H1 (cell line): ENCODE data around the gene GRB7. TPM values are rescaled to one million over a fixed set of nuclear protein-coding genes. Genes with fewer than 3 reads are reported as not detected.

ENCODE experiments used
- CTCF ChIA-PET: fragments of 300-600 bp; sonication (Branson Sonifier 250); formaldehyde crosslinking; loops from one replicate; lab custom pipeline; 2021; ENCODE audit not compliant: partially characterized antibody; lab: Charles Lee
- POLR2A ChIA-PET: fragments of 300-600 bp; sonication (Branson Sonifier 250); formaldehyde crosslinking; loops from one replicate; lab custom pipeline; 2021; ENCODE audit warnings: inconsistent platforms; ENCODE audit not compliant: partially characterized antibody; lab: Charles Lee
- DNase-seq, 2 experiments: peaks; one replicate each; pipeline versions ENCODE4 v3.0.0 to v3.0.0-alpha.2; 2010 to 2022; ENCODE audit warnings: low spot score in 2 of 2, low read depth in 1 of 2, mixed read lengths in 1 of 2
- FAIRE-seq: peaks from 2 replicates; lab custom pipeline; 2011; peaks lifted over from hg19 to GRCh38; lab: Jason Lieb, UNC
- H2AFZ ChIP-seq: 2 replicates; pipeline ENCODE4 v1.8.1; 2012; ENCODE audit warnings: low read length, inconsistent platforms
- H2AK5ac ChIP-seq: 2 replicates; pipeline ENCODE4 v1.6.1; 2013; ENCODE audit warnings: low read depth, low read length
- H2BK120ac ChIP-seq: replicated peaks from 2 replicates; pipeline ENCODE3; 2013; ENCODE audit warnings: low read depth, low read length, inconsistent platforms
- H2BK12ac ChIP-seq: 2 replicates; pipeline ENCODE4 v1.6.1; 2013; ENCODE audit warnings: low read depth, low read length
- H2BK15ac ChIP-seq: 2 replicates; pipeline ENCODE4 v1.6.1; 2013; ENCODE audit warnings: low read length
- H2BK20ac ChIP-seq: 2 replicates; pipeline ENCODE4 v1.6.1; 2013; ENCODE audit warnings: low read length
- H2BK5ac ChIP-seq: 2 replicates; pipeline ENCODE4 v1.6.1; 2013; ENCODE audit warnings: low read depth, low read length
- H3K14ac ChIP-seq: 2 replicates; pipeline ENCODE4 v1.6.1; 2013; ENCODE audit warnings: inconsistent platforms; ENCODE audit not compliant: insufficient read length
- H3K18ac ChIP-seq: 2 replicates; pipeline ENCODE4 v1.6.1; 2013; ENCODE audit warnings: low read length; ENCODE audit errors: extremely low read depth
- H3K23ac ChIP-seq: 2 replicates; pipeline ENCODE4 v1.6.1; 2013; ENCODE audit warnings: inconsistent platforms; ENCODE audit not compliant: insufficient read length
- H3K23me2 ChIP-seq: 2 replicates; pipeline ENCODE4 v1.6.1; 2013; ENCODE audit warnings: low read depth, low read length
- H3K27ac ChIP-seq: 2 replicates; pipeline ENCODE4 v1.6.1; 2011; ENCODE audit warnings: low read depth, low read length, inconsistent platforms
- H3K27me3 ChIP-seq, 4 experiments: replicated peaks in 1 of 4; 1 replicate in 1 of 4; 2 replicates in 3 of 4; pipeline versions ENCODE4 v1.6.1 to v1.8.1; 2011 to 2013; ENCODE audit warnings: low read length in 3 of 4, mild to moderate bottlenecking in 3 of 4, inconsistent platforms in 2 of 4, mixed read lengths in 2 of 4, moderate library complexity in 1 of 4; ENCODE audit not compliant: control insufficient read depth in 3 of 4, insufficient read depth in 3 of 4; ENCODE audit errors: extremely low read depth in 1 of 4
- H3K36me3 ChIP-seq, 4 experiments: 2 replicates each; pipeline versions ENCODE4 v1.6.1 to v1.8.1; 2011 to 2013; ENCODE audit warnings: mild to moderate bottlenecking in 4 of 4, low read length in 3 of 4, moderate library complexity in 2 of 4, control low read depth in 1 of 4, inconsistent platforms in 1 of 4; ENCODE audit not compliant: insufficient read depth in 4 of 4, control insufficient read depth in 2 of 4
- H3K4ac ChIP-seq: replicated peaks from 2 replicates; pipeline ENCODE3; 2013; ENCODE audit warnings: low read length, low read depth, mixed read lengths, inconsistent platforms; ENCODE audit not compliant: insufficient read length
- H3K4me1 ChIP-seq, 4 experiments: replicated peaks in 1 of 4; 1 replicate in 1 of 4; 2 replicates in 3 of 4; pipeline versions ENCODE4 v1.6.1 to v1.8.1; 2011 to 2013; ENCODE audit warnings: low read length in 3 of 4, inconsistent platforms in 2 of 4, mixed read lengths in 1 of 4; ENCODE audit not compliant: insufficient read depth in 4 of 4, control insufficient read depth in 3 of 4
- H3K4me2 ChIP-seq, 2 experiments: 2 replicates each; pipeline versions ENCODE4 v1.6.1 to v1.8.1; 2011 to 2013; ENCODE audit warnings: low read depth in 2 of 2, low read length in 2 of 2, control low read depth in 1 of 2, inconsistent platforms in 1 of 2, mild to moderate bottlenecking in 1 of 2; ENCODE audit not compliant: insufficient read depth in 1 of 2
- H3K4me3 ChIP-seq, 4 experiments: fragments of 200-600, 300-600 bp in 1 of 4; sonication (generic), shearing (Covaris generic), sonication (Bioruptor Twin) in 1 of 4; 2 replicates each; pipeline versions ENCODE4 v1.5.1 to v1.8.1; 2011 to 2016; ENCODE audit warnings: low read length in 4 of 4, low read depth in 3 of 4, control low read depth in 2 of 4, inconsistent platforms in 2 of 4, mild to moderate bottlenecking in 2 of 4, mixed read lengths in 1 of 4, moderate library complexity in 1 of 4; ENCODE audit not compliant: insufficient read depth in 2 of 4; ENCODE audit errors: extremely low read depth in 1 of 4
- H3K56ac ChIP-seq: replicated peaks from 2 replicates; pipeline ENCODE3; 2013; ENCODE audit warnings: low read depth, mild to moderate bottlenecking, mixed read lengths, low read length, inconsistent platforms; ENCODE audit not compliant: insufficient read length
- H3K79me1 ChIP-seq: 2 replicates; pipeline ENCODE4 v1.6.1; 2013; ENCODE audit warnings: low read depth, low read length, control low read depth
- H3K79me2 ChIP-seq, 2 experiments: 2 replicates each; pipeline versions ENCODE4 v1.6.1 to v1.8.1; 2012 to 2013; ENCODE audit warnings: low read length in 2 of 2, mild to moderate bottlenecking in 2 of 2, inconsistent platforms in 1 of 2; ENCODE audit not compliant: insufficient read depth in 2 of 2, control insufficient read depth in 1 of 2
- H3K9ac ChIP-seq, 4 experiments: replicated peaks in 1 of 4; 1 replicate in 1 of 4; 2 replicates in 3 of 4; pipeline versions ENCODE4 v1.6.1 to v1.8.1; 2011 to 2013; ENCODE audit warnings: low read depth in 3 of 4, low read length in 3 of 4, control low read depth in 2 of 4, mild to moderate bottlenecking in 2 of 4, moderate library complexity in 2 of 4, inconsistent platforms in 1 of 4; ENCODE audit errors: extremely low read depth in 1 of 4
- H3K9me3 ChIP-seq, 2 experiments: 2 replicates each; pipeline versions ENCODE4 v1.6.1 to v1.8.1; 2012 to 2013; ENCODE audit warnings: mild to moderate bottlenecking in 2 of 2, moderate library complexity in 2 of 2, control low read depth in 1 of 2, inconsistent platforms in 1 of 2, low read depth in 1 of 2, low read length in 1 of 2, mixed read lengths in 1 of 2; ENCODE audit not compliant: insufficient read depth in 2 of 2
- H4K20me1 ChIP-seq, 2 experiments: replicated peaks in 1 of 2; 2 replicates each; pipeline versions ENCODE3 to v1.8.1; 2011 to 2013; ENCODE audit warnings: inconsistent platforms in 2 of 2, low read length in 2 of 2, mild to moderate bottlenecking in 1 of 2; ENCODE audit not compliant: insufficient read depth in 2 of 2, control insufficient read depth in 1 of 2
- H4K5ac ChIP-seq: 2 replicates; pipeline ENCODE4 v1.6.1; 2013; ENCODE audit warnings: low read length, low read depth, mixed read lengths, inconsistent platforms; ENCODE audit not compliant: insufficient read length
- H4K8ac ChIP-seq: 2 replicates; pipeline ENCODE4 v1.8.0; 2013; ENCODE audit warnings: mild to moderate bottlenecking, moderate library complexity, low read length, inconsistent platforms; ENCODE audit not compliant: insufficient read depth; ENCODE audit errors: extremely low read depth
- H4K91ac ChIP-seq: replicated peaks from 2 replicates; pipeline ENCODE3; 2013; ENCODE audit warnings: low read length, mixed read lengths, inconsistent platforms; ENCODE audit not compliant: insufficient read length
- ATF2 ChIP-seq: IDR thresholded peaks from 2 replicates; pipeline ENCODE4 v1.6.1; 2012; ENCODE audit warnings: low read length, inconsistent platforms
- BCL11A ChIP-seq, 2 experiments: IDR thresholded peaks; one replicate each; pipeline ENCODE4 v1.6.1; 2011; ENCODE audit warnings: low read depth in 2 of 2, low read length in 2 of 2, mild to moderate bottlenecking in 2 of 2
- CBX5 ChIP-seq: fragments of 300-800, 300-1000 bp; sonication (generic); IDR thresholded peaks from 2 replicates; pipeline ENCODE4 v1.7.1; 2016; ENCODE audit warnings: antibody characterized with exemption, low read length, low read depth
- EP300 ChIP-seq, 2 experiments: IDR thresholded peaks; 1 replicate in 1 of 2; 2 replicates in 1 of 2; pipeline ENCODE4 v1.6.1; 2011 to 2012; ENCODE audit warnings: low read depth in 2 of 2, low read length in 2 of 2, mild to moderate bottlenecking in 2 of 2, borderline replicate concordance in 1 of 2, inconsistent platforms in 1 of 2, moderate library complexity in 1 of 2
- EZH2 ChIP-seq: fragments of 200-600 bp; sonication (generic); IDR thresholded peaks from 2 replicates; pipeline ENCODE4 v1.7.1; 2012; ENCODE audit warnings: low read depth, mild to moderate bottlenecking, moderate library complexity, low read length, inconsistent platforms; ENCODE audit not compliant: severe bottlenecking
- POLR2A ChIP-seq, 2 experiments: IDR thresholded peaks; 1 replicate in 1 of 2; 2 replicates in 1 of 2; pipeline ENCODE4 v1.6.1; 2011; ENCODE audit warnings: low read depth in 2 of 2, low read length in 2 of 2, mild to moderate bottlenecking in 2 of 2; ENCODE audit errors: control extremely low read depth in 1 of 2
- RBBP5 ChIP-seq: IDR thresholded peaks from 2 replicates; pipeline ENCODE4 v1.7.1; 2012; ENCODE audit warnings: low read depth, mild to moderate bottlenecking, inconsistent platforms, low read length, moderate library complexity, borderline replicate concordance
- SIRT6 ChIP-seq: IDR thresholded peaks from one replicate; pipeline ENCODE4 v1.7.1; 2012; ENCODE audit warnings: low read length, inconsistent platforms
- SIX5 ChIP-seq: IDR thresholded peaks from 2 replicates; pipeline ENCODE4 v1.6.1; 2011; ENCODE audit warnings: mild to moderate bottlenecking, low read depth, low read length
- SRF ChIP-seq: IDR thresholded peaks from 2 replicates; pipeline ENCODE4 v1.6.1; 2011; ENCODE audit warnings: mild to moderate bottlenecking, low read depth, low read length, moderate library complexity
- TAF1 ChIP-seq: IDR thresholded peaks from 2 replicates; pipeline ENCODE4 v1.6.1; 2011; ENCODE audit warnings: mild to moderate bottlenecking, low read depth, low read length
- TCF12 ChIP-seq: IDR thresholded peaks from 2 replicates; pipeline ENCODE4 v1.6.1; 2011; ENCODE audit warnings: low read depth, mild to moderate bottlenecking, low read length
- ZNF274 ChIP-seq: IDR thresholded peaks from 2 replicates; pipeline ENCODE4 v1.7.0; 2012; ENCODE audit warnings: low read length, borderline replicate concordance; ENCODE audit errors: extremely low read depth
- WGBS, 2 experiments: shearing (Covaris generic) in 1 of 2; methylation state at CpG; one replicate each; pipeline versions ENCODE4 v1.1.6 to v1.1.7; 2013 to 2015; ENCODE audit warnings: low lambda C conversion rate in 2 of 2, mixed read lengths in 2 of 2, inconsistent platforms in 1 of 2, low coverage in 1 of 2, missing lambda C conversion rate in 1 of 2; ENCODE audit not compliant: insufficient replicate concordance in 2 of 2, insufficient coverage in 1 of 2, insufficient read length in 1 of 2; ENCODE audit errors: extremely low coverage in 1 of 2, missing lambda C conversion rate in 1 of 2; 5-methylcytosine and 5-hydroxymethylcytosine counted together
- polyA plus RNA-seq, 7 experiments: library from polyadenylated mRNA; depleted of rRNA in 3 of 7; stranded (reverse) in 5 of 7; unstranded in 2 of 7; fragments of >200 nt in 5 of 7; fragments of 200-250 nt in 2 of 7; gene quantifications; 1 replicate in 5 of 7; 2 replicates in 1 of 7; 4 replicates in 1 of 7; pipeline versions ENCODE4 v1.2.1 to v1.2.3, GENCODE V29; 2011 to 2013; ENCODE audit warnings: missing spikeins in 2 of 7, mixed read lengths in 2 of 7
- total RNA-seq: library from RNA; stranded (reverse); fragmentation: NEBNext Ultra II Directional; extraction: Animal tissue kit (Norgen Biotek cat#: 25700); gene quantifications from 2 replicates; pipeline ENCODE4 v1.2.1, GENCODE V29; 2021

The GRB7 gene
- total and polyA plus RNA-seq, 2 of the 8 experiments (the other 6 are each of a cell fraction or from before 2014, with no cell fraction given), result 32.2 to 41.5 TPM

GRCh38 chr17:39735882-39736281 lies 1.9 kb upstream of the GRB7 start:
- no peaks in the 10 kb centered on the region for H3K79me1 ChIP-seq
- no peak for FAIRE-seq
- TF ChIP-seq SIRT6, result no peak
- no peak for TF ChIP-seq ZNF274
- TF ChIP-seq POLR2A (IDR thresholded peaks at IDR 0.05; ENCODE audit: control extremely low read depth in 1 of 2, low read depth in 2 of 2, low read length in 2 of 2), result no peak
- no peak for TF ChIP-seq ATF2
- TF ChIP-seq EZH2, result no peak
- no peak for TF ChIP-seq TCF12
- no peak for TF ChIP-seq RBBP5
- TF ChIP-seq EP300 (IDR thresholded peaks at IDR 0.05; ENCODE audit: borderline replicate concordance in 1 of 2, low read depth in 2 of 2, low read length in 2 of 2), result no peak
- no peak for TF ChIP-seq TAF1
- no peak for TF ChIP-seq BCL11A (IDR thresholded peaks at IDR 0.05; ENCODE audit: low read depth in 2 of 2, low read length in 2 of 2)
- TF ChIP-seq SRF, result no peak
- no peak for TF ChIP-seq SIX5
- no peak for TF ChIP-seq CBX5
- TF ChIP-seq, all 59 proteins: peak for 0
- Histone ChIP-seq H2BK5ac (no peak overlapping the region), H3K23me2 (peaks cover 22% of the 10 kb centered on the region), H2BK120ac (no peak overlapping the region), H2BK15ac (0 out of 2 replicates have a peak overlapping the region, but pooled peaks have one; percentile 29), H4K5ac (no peak overlapping the region), H3K27ac (no peak overlapping the region), H3K9me3 (no peaks in the 10 kb centered on the region), H3K18ac (no peak overlapping the region), H3K56ac (no peak overlapping the region), H2BK12ac (no peak overlapping the region), H3K4me3 (no peak overlapping the region), H2BK20ac (no peak overlapping the region), H2AFZ (no peak overlapping the region), H2AK5ac (no peak overlapping the region), H3K23ac (no peak overlapping the region), H4K20me1 (no peaks in the 10 kb centered on the region), H4K8ac (no peak overlapping the region), H3K36me3 (no peaks in the 10 kb centered on the region), H3K14ac (no peak overlapping the region), H4K91ac (no peak overlapping the region), H3K27me3 (no peaks in the 10 kb centered on the region), H3K4ac (no peak overlapping the region), H3K9ac (no peak overlapping the region), H3K79me2 (peaks cover 0 to 3% of the 10 kb centered on the region in 2 experiments; a peak in 2 of 4 replicates), H3K4me1 (peaks cover 1 to 24% (median 17%) of the 10 kb centered on the region in 4 experiments), H3K4me2 (no peak overlapping the region; a peak in 1 of 4 replicates)
- POLR2A ChIA-PET, result interaction anchor here (1.0 to 1.3 kb wide), 3 partner anchors 12 to 41 kb away, joined by 4 read pairs; no protein-coding TSS in a partner anchor
- WGBS, 2 experiments, result 79% methylated on average over 2 of the region's 2 CpGs; no CpG with 5 or more reads in 1 of the 2 experiments
- no peak for DNase-seq
- CTCF ChIA-PET, result interaction anchor here (1.2 to 1.4 kb wide), 3 partner anchors 15 to 115 kb away, joined by 3 read pairs; no protein-coding TSS in a partner anchor
